VCaP (cell line): Measurements from ENCODE around the gene TANGO2.

ENCODE experiments used
- H3K27ac ChIP-seq: fragments of 450-650 bp; 2 replicates; pipeline ENCODE4 v1.5.1; 2017
- TF ChIP-seq, protein P1 (sequence below): fragments of 450-650 bp; conservative IDR thresholded peaks from 2 replicates; pipeline ENCODE4 v1.5.1; 2017; ENCODE audit warnings: mild to moderate bottlenecking, moderate library complexity

Gene TANGO2

DNA sequence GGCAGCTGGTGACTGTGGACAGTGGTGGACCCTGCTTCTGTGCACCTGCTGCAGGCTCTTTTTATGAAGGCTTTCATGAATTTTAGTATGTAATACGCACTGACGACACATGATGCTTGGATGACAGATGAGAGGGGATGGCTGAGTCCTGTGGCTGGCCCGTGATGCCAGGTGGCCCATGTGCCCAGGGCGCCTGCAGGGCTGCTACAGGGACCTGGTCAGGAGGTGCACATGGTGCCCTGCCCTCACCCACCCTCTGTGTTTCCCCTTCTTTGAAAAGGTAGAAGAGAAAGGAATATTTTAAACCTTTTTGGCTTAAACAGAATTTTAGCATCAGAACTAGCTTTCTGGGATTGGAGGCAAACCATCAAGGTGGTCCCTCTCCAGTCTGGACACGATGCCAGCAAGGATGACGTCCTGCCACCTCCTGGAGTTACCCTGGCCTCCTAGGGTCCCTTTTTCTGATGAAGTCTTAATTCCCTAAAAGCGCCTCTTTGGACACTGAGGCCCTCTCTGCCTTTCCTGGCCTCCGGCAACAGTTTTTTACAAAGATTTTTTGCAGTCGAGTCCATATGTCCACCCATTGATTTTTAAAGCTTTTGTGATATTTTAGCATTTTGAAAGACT lies 89.6 kb downstream of the TANGO2 start:
- TF ChIP-seq, protein P1, sequence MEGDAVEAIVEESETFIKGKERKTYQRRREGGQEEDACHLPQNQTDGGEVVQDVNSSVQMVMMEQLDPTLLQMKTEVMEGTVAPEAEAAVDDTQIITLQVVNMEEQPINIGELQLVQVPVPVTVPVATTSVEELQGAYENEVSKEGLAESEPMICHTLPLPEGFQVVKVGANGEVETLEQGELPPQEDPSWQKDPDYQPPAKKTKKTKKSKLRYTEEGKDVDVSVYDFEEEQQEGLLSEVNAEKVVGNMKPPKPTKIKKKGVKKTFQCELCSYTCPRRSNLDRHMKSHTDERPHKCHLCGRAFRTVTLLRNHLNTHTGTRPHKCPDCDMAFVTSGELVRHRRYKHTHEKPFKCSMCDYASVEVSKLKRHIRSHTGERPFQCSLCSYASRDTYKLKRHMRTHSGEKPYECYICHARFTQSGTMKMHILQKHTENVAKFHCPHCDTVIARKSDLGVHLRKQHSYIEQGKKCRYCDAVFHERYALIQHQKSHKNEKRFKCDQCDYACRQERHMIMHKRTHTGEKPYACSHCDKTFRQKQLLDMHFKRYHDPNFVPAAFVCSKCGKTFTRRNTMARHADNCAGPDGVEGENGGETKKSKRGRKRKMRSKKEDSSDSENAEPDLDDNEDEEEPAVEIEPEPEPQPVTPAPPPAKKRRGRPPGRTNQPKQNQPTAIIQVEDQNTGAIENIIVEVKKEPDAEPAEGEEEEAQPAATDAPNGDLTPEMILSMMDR, result no peak
- peak overlapping the region; percentile 38; the same call in 1 of the 2 replicates for H3K27ac ChIP-seq

DNA sequence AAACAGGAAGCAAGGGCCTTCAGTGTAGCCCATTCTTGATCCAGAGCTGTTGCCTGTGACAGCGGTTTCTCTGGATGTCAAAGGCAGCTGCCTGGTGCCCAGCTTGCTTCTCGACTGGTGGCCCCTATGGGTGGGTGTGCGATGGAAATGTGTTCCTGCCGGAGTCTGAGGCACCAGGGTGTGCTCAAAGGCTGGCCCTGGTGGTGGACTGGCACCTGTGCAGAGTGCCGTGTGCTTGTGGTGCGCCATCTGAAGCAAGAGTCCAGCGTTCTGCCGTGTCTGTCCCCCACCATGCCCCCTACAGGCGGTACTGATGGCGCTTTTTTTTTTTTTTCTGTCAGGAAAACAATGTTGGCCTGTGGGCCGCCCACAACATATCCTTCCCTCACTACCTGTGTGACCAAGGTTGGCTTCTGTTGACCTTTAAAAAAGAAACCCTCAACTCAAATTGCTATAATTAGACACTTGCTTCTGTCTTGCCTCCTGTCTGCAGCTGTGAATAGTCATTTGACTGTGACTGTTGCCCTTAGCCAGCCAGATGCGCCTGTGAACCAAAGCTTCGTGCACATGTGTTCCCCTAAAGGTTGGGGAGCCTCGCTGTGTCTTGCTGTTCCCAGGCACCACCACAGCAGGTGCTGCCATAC lies 90.3 kb downstream of the TANGO2 start:
- H3K27ac ChIP-seq, result peak overlapping the region; percentile 38
- TF ChIP-seq, protein P1, result peak; percentile 65

DNA sequence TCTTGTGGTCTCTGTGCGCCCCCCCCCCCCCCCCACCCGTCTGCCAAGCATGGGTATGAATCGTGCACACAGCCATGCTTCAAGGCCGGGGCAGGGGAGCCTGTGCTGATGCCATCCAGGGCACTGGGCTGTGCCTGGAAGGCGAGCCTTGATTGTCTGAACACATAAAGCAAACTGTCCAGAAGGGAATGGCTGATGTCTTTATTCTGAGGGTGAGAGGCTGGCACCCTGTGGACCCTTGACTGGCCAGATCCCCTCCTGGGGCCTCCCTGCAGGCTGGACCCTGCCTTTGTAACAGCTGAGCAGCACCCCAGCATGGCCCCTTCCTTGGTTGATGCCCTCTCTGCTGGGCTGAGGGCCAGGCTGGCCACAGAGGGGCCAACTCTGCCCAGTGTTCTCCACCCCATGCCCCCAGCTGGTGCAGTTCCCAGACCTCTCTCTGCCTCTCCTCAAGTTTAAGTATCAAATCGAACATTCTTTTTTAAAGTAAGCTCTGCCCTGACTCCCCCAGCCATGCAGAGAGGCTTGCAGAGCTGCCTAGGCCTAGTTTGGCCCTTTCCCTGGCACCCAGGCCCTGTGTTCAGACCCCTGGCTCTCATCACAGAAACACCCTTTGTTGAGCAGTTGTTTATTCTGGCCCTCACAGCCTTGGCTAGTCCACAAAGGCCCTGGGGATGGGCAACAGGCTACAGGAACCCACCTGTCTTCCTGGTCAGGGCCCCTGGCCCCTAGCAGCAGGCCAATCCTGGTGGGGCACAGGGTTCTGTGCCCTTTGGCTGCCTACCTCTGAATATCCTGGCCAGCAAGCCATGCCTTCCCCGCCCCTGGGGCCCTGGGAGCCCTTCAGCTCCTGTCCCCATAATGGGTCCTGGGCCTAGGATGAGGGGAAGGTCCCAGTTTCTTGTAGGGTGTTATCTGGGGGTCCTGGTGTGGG lies 91.0 kb downstream of the TANGO2 start:
- peak overlapping the region; percentile 38; the same call in 1 of the 2 replicates for H3K27ac ChIP-seq

DNA sequence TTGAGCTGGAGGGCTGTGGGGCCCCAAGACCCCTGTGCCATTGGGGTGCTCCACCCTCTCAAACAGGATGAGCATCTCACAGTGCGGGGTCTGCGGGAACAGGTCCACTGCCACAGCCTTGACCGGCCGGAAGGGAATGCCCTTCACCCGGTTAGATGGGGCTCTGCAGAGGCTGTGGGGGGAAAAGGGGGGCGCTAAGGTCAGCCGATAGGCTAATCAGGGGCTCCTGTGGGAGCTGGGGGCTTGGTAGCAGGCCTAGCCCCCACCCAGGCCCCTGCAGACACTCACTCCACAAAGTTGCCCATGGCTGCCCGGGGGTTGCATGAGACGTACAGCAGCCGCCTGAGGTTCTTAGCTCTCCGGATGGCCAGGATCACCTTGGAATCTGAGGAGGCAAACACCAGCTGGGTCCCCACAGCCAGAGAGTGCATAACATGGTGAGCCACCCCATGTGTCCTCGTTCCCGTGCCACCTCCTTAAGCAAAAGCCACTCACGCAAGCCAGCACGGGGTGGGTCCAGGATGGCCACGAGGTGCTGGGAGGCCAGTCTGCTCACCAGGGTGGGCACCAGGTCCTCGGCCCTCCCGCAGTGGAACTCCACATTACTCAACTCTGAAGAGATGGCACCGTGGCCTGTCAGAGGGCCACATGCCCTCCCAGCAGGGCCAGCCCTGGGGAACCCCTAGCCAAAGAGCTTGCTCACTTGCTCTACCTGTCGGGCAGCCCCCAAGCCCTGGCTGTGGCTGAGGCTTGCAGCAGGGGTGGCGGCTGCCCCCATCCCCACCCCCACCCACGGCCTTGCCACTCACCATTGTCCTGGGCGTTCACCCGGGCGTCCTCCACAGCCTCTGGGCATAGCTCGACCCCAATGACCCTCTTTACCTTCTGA lies 92.0 kb downstream of the TANGO2 start:
- peak overlapping the region; percentile 38; the same call in 1 of the 2 replicates for H3K27ac ChIP-seq
- TF ChIP-seq, protein P1, result no peak

More for the DNA sequence above, 91.0 kb downstream of the TANGO2 start:
- TF ChIP-seq, protein P1, result no peak

DNA sequence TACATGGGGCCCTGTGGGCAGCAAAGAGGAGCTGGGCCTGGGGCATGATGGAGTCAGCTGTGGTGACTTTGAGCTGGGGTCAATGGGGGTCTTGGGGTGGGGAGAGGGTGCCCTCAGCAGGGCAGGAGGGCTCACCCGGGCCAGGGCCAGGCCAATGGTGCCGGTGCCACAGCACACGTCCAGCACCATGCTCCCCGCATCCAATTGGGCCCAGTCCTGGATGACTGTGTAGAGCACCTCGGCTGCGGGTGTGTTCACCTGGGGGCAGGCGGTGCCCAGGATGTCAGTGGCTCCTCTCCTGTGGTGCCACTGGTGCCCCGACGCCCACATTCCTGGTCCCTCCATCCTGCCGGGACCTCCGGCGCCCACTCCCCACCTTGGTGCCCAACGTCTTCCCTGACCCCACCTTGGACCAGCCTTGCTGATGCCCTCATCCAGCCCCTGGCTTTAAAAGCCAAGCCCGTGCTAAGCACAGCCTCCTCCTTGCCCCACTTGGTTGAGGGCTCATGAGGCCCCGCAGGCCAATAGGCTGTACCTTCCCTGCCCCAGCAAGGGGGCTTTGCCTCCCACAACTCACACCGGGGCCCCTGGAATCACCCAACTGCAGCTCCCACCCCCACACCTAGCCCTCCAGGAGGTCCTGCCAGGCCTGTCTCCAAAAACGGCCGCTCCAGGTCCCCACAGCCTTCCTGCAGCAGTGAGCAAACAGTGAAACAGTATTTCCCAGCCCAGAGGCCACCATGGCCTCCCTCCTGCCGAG lies 92.8 kb downstream of the TANGO2 start:
- TF ChIP-seq, protein P1, result no peak
- H3K27ac ChIP-seq, result peak overlapping the region; percentile 38; the same call in 1 of the 2 replicates
